Keratinocyte (primary cell): Measurements from ENCODE around the gene LRAT. TPM values are rescaled to one million over a fixed set of nuclear protein-coding genes. Genes with fewer than 3 reads are reported as not detected.
A peak's percentile ranks its signal among the peaks of the same experiment; 100 is the strongest.

Experiments
- DNase-seq: peaks from one replicate; pipeline ENCODE4 v3.0.0-alpha.2; 2011; ENCODE audit warnings: low read depth, missing footprints, low spot score
- FAIRE-seq: peaks from 2 replicates; lab custom pipeline; 2011; peaks lifted over from hg19 to GRCh38; lab: Jason Lieb, UNC
- H2AFZ ChIP-seq: 2 replicates; pipeline ENCODE4 v1.6.0; 2012; ENCODE audit warnings: low read length, control low read depth, inconsistent platforms; ENCODE audit not compliant: control insufficient read depth
- H3K27ac ChIP-seq: 2 replicates; pipeline ENCODE4 v1.5.1; 2011; ENCODE audit warnings: low read length; ENCODE audit not compliant: control insufficient read depth, insufficient read depth
- H3K27me3 ChIP-seq: 3 replicates; pipeline ENCODE4 v1.6.0; 2011; ENCODE audit warnings: low read length; ENCODE audit not compliant: control insufficient read depth, insufficient read depth; ENCODE audit errors: extremely low read depth
- H3K36me3 ChIP-seq, 2 experiments: 2 replicates in 1 of 2; 3 replicates in 1 of 2; pipeline ENCODE4 v1.5.1; 2011; ENCODE audit warnings: low read length in 2 of 2, mild to moderate bottlenecking in 1 of 2; ENCODE audit not compliant: control insufficient read depth in 2 of 2, insufficient read depth in 2 of 2; ENCODE audit errors: extremely low read depth in 1 of 2
- H3K4me1 ChIP-seq: 3 replicates; pipeline ENCODE4 v1.5.1; 2011; ENCODE audit warnings: low read length; ENCODE audit not compliant: control insufficient read depth, insufficient read depth; ENCODE audit errors: extremely low read depth
- H3K4me2 ChIP-seq: 3 replicates; pipeline ENCODE4 v1.6.0; 2011; ENCODE audit warnings: low read depth, low read length; ENCODE audit not compliant: control insufficient read depth, insufficient read depth; ENCODE audit errors: extremely low read depth
- H3K4me3 ChIP-seq, 3 experiments: fragments of 200-600 bp in 1 of 3; sonication (generic) in 1 of 3; 2 replicates in 2 of 3; 3 replicates in 1 of 3; pipeline ENCODE4 v1.5.1; 2011 to 2016; ENCODE audit warnings: low read length in 3 of 3, mild to moderate bottlenecking in 3 of 3, control low read depth in 2 of 3, inconsistent platforms in 1 of 3, low read depth in 1 of 3, mixed read lengths in 1 of 3, mixed run types in 1 of 3, moderate library complexity in 1 of 3; ENCODE audit not compliant: control insufficient read depth in 2 of 3, insufficient read depth in 2 of 3; ENCODE audit errors: extremely low read depth in 1 of 3
- H3K79me2 ChIP-seq: 2 replicates; pipeline ENCODE4 v1.6.0; 2012; ENCODE audit warnings: low read length; ENCODE audit not compliant: control insufficient read depth, insufficient read depth
- H3K9ac ChIP-seq: 3 replicates; pipeline ENCODE4 v1.6.0; 2011; ENCODE audit warnings: low read length; ENCODE audit not compliant: control insufficient read depth, insufficient read depth; ENCODE audit errors: extremely low read depth
- H3K9me1 ChIP-seq: 3 replicates; pipeline ENCODE4 v1.6.0; 2011; ENCODE audit warnings: low read length; ENCODE audit not compliant: control insufficient read depth, insufficient read depth; ENCODE audit errors: extremely low read depth
- H3K9me3 ChIP-seq: 2 replicates; pipeline ENCODE4 v1.5.1; 2012; ENCODE audit warnings: low read depth, low read length; ENCODE audit not compliant: control insufficient read depth
- H4K20me1 ChIP-seq: 3 replicates; pipeline ENCODE4 v1.6.0; 2011; ENCODE audit warnings: low read length; ENCODE audit not compliant: control insufficient read depth, insufficient read depth; ENCODE audit errors: extremely low read depth
- CTCF ChIP-seq, 3 experiments: IDR thresholded peaks in 1 of 3; conservative IDR thresholded peaks in 1 of 3; optimal IDR thresholded peaks in 1 of 3; 2 replicates in 2 of 3; 3 replicates in 1 of 3; pipeline versions ENCODE3 to v1.5.1; 2011; ENCODE audit warnings: low read length in 3 of 3, mild to moderate bottlenecking in 3 of 3, moderate library complexity in 2 of 3, control low read depth in 1 of 3, inconsistent platforms in 1 of 3; ENCODE audit not compliant: insufficient read depth in 2 of 3; ENCODE audit errors: extremely low read depth in 1 of 3
- EZH2 ChIP-seq: IDR thresholded peaks from one replicate; pipeline ENCODE4 v1.6.1; 2012; ENCODE audit warnings: inconsistent platforms, mild to moderate bottlenecking, low read length, moderate library complexity
- dilution Hi-C: fragments of 300-500 bp; cut with MboI; formaldehyde crosslinking; loops from one replicate; pipeline ENCODE4 v1.7.0; 2020; ENCODE audit warnings: low sequenced_read_pairs; ENCODE audit not compliant: extremely low pct_ligation_motif_present
- polyA plus RNA-seq, 5 experiments: library from polyadenylated mRNA; depleted of rRNA in 3 of 5; stranded (reverse) in 3 of 5; stranded (forward) in 1 of 5; unstranded in 1 of 5; fragments of >200 nt; gene quantifications; 1 replicate in 1 of 5; 2 replicates in 3 of 5; 3 replicates in 1 of 5; pipeline versions ENCODE4 v1.2.1 to v1.2.3, GENCODE V29; 2011 to 2012; ENCODE audit warnings: missing spikeins in 2 of 5, low read depth in 1 of 5, low replicate concordance in 1 of 5

The LRAT gene
- polyA plus RNA-seq, 1 donor (not counting 4 experiments of a cell fraction or from before 2014, with no cell fraction given) = 2.3 TPM

GRCh38 chr4:154744341-154744926 is 634 bp downstream of the LRAT start:
- Histone ChIP-seq H2AFZ (peak overlapping the region; percentile 99), H3K9me3 (no peaks in the 10 kb centered on the region), H3K4me2 (peak overlapping the region; percentile 92), H3K79me2 (no peaks in the 10 kb centered on the region), H3K4me3 (peak overlapping the region; percentile 58 to 82 (median 74)), H3K4me1 (peaks cover 10% of the 10 kb centered on the region), H3K27ac (no peak overlapping the region), H4K20me1 (no peaks in the 10 kb centered on the region), H3K9me1 (no peaks in the 10 kb centered on the region), H3K36me3 (no peaks in the 10 kb centered on the region), H3K9ac (peak overlapping the region; percentile 73), H3K27me3 (peaks cover 34% of the 10 kb centered on the region)
- no peak for FAIRE-seq
- TF ChIP-seq EZH2 (no peak), CTCF (optimal IDR thresholded peaks at IDR 0.05 in 1 of 3, IDR thresholded peaks at IDR 0.05 in 1 of 3, conservative IDR thresholded peaks at IDR 0.05 in 1 of 3; ENCODE audit: extremely low read depth in 1 of 3, insufficient read depth in 2 of 3, low read length in 3 of 3) (peak in 1 of 3 experiments; percentile 5)
- dilution Hi-C loops = no loop called here
- no peak for DNase-seq

- Histone ChIP-seq H4K20me1 (no peaks in the 10 kb centered on the region), H3K9ac (no peak overlapping the region), H3K4me3 (no peak overlapping the region), H3K79me2 (no peaks in the 10 kb centered on the region), H3K27ac (no peak overlapping the region), H3K9me1 (no peaks in the 10 kb centered on the region), H3K4me2 (no peak overlapping the region), H3K9me3 (no peaks in the 10 kb centered on the region), H3K4me1 (no peaks in the 10 kb centered on the region), H3K36me3 (no peaks in the 10 kb centered on the region), H2AFZ (no peak overlapping the region), H3K27me3 (peaks cover 4% of the 10 kb centered on the region)
- TF ChIP-seq EZH2 = no peak
- TF ChIP-seq CTCF (optimal IDR thresholded peaks at IDR 0.05 in 1 of 3, IDR thresholded peaks at IDR 0.05 in 1 of 3, conservative IDR thresholded peaks at IDR 0.05 in 1 of 3; ENCODE audit: extremely low read depth in 1 of 3, insufficient read depth in 2 of 3, low read length in 3 of 3) = no peak
- dilution Hi-C loops = no loop called here
- FAIRE-seq (no peak), DNase-seq (no peak)
Observed at GRCh38 chr4:154757713-154758112, 13.9 kb downstream of the LRAT start.
